Measurements from ENCODE around the gene DNAJB9. TPM values are rescaled to one million over a fixed set of nuclear protein-coding genes. Genes with fewer than 3 reads are reported as not detected.
A peak's percentile ranks its signal among the peaks of the same experiment; 100 is the strongest.

DNAJB9 gene
- total and polyA plus RNA-seq, 10 of the 15 experiments (the other 5 are each of a cell fraction or from before 2014, with no cell fraction given), result 4.5 to 20.9 (median 8.8) TPM

- H3K36me3 ChIP-seq (ENCODE audit: control insufficient read depth in 2 of 2, insufficient read depth in 2 of 2, low read length in 1 of 2), result no peaks in the 10 kb centered on the region
- ATAC-seq (peak; percentile 96), DNase-seq (ENCODE audit: low read depth, low spot score) (peak; percentile 98), FAIRE-seq (peak; percentile 99)
- no peaks in the 10 kb centered on the region for H4K20me1 ChIP-seq (ENCODE audit: control insufficient read depth, insufficient read depth)
- no peaks in the 10 kb centered on the region for H3K27me3 ChIP-seq (replicated peaks in 1 of 2; ENCODE audit: control insufficient read depth in 2 of 2, insufficient read depth in 2 of 2, low read length in 1 of 2)
- peaks cover 7% of the 10 kb centered on the region for H3K4me1 ChIP-seq (ENCODE audit: control insufficient read depth, insufficient read depth, low read length)
- WGBS (ENCODE audit: insufficient coverage, insufficient replicate concordance, low lambda C conversion rate, missing lambda C conversion rate), result under 1% methylated on average over 61 of the region's 64 CpGs
- RAD21 ChIA-PET (ENCODE audit: unreplicated experiment), result interaction anchor here (0.6 to 3.3 kb wide), 9 partner anchors 13 to 44 kb away, joined by 3 to 30 read pairs (median 8); partner anchors contain the start of genes DNAJB9 and THAP5
- no peaks in the 10 kb centered on the region for H3K9me3 ChIP-seq (replicated peaks; ENCODE audit: control insufficient read depth, insufficient read depth, low read length)
- H3K4me3 ChIP-seq, result peak within 1 kb of the TSS; percentile 85
- no TSS peak for BruUV-seq (replicated peaks)
- CTCF ChIA-PET, result interaction anchor here (1.1 to 4.4 kb wide), 10 partner anchors 8 to 380 kb away, joined by 3 to 27 read pairs (median 4); partner anchors contain the start of genes DNAJB9 and THAP5
- peak within 1 kb of the TSS; percentile 86 for H3K4me2 ChIP-seq (ENCODE audit: control insufficient read depth, insufficient read depth)
- H3K27ac ChIP-seq (ENCODE audit: control insufficient read depth, insufficient read depth), result peak within 1 kb of the TSS; percentile 93
- peaks cover 19% of the 10 kb centered on the region for H3K79me2 ChIP-seq (ENCODE audit: control insufficient read depth, insufficient read depth, low read length)
- intact Hi-C loops (cut with micrococcal nuclease; ENCODE audit: unreplicated experiment) (loop anchor here (1.0 kb wide), 1 partner anchor 43 kb away; the partner anchor contains the start of genes DNAJB9 and THAP5), in situ Hi-C loops (cut with MboI) (loop anchor here (5.0 kb wide), 1 partner anchor 41 kb away; the partner anchor contains the start of genes DNAJB9 and THAP5)
- SMC1A ChIA-PET (ENCODE audit: uncharacterized antibody, unreplicated experiment), result interaction anchor here (0.7 to 3.2 kb wide), 16 partner anchors 9 to 48 kb away, joined by 3 to 18 read pairs (median 5); partner anchors contain the start of genes DNAJB9 and THAP5
- H2AFZ ChIP-seq (ENCODE audit: control insufficient read depth, low read depth, low read length), result peak within 1 kb of the TSS; percentile 96
- peak within 1 kb of the TSS; percentile 90 for H3K9ac ChIP-seq (ENCODE audit: control insufficient read depth, insufficient read depth, low read length)
- POLR2A ChIA-PET, result interaction anchor here (0.5 to 3.4 kb wide), 13 partner anchors 9 to 63 kb away, joined by 3 to 45 read pairs (median 4); partner anchors contain the start of genes DNAJB9 and THAP5
- peak; percentile 86; the same call in 1 of the 2 replicates for TF ChIP-seq ZBTB40 (IDR thresholded peaks at IDR 0.05; ENCODE audit: borderline replicate concordance)
- TF ChIP-seq RUNX3 (IDR thresholded peaks at IDR 0.05; ENCODE audit: low read length), result no peak
- no peak for TF ChIP-seq CUX1 (IDR thresholded peaks at IDR 0.05; ENCODE audit: insufficient replicate concordance, low read depth, low read length)
- no peak for TF ChIP-seq NFXL1 (IDR thresholded peaks at IDR 0.05; ENCODE audit: borderline replicate concordance)
- TF ChIP-seq RELB (IDR thresholded peaks at IDR 0.05; ENCODE audit: low read depth), result peak; percentile 63; the same call in 1 of the 2 replicates
- TF ChIP-seq MAX (IDR thresholded peaks at IDR 0.05; ENCODE audit: low read depth, low read length), result peak; percentile 74; the same call in 1 of the 2 replicates
- 0 out of 2 replicates have a peak, but pooled peaks have one; percentile 73 for TF ChIP-seq STAT1 (conservative IDR thresholded peaks at IDR 0.05)
- peak; percentile 39; the same call in 1 of the 2 replicates for TF ChIP-seq SPI1 (IDR thresholded peaks at IDR 0.05; ENCODE audit: borderline replicate concordance, insufficient read depth, low read depth, low read length)
- TF ChIP-seq MEF2B (IDR thresholded peaks at IDR 0.05; ENCODE audit: partially characterized antibody, poor library complexity, severe bottlenecking), result peak; percentile 18
Observed at GRCh38 chr7:108525985-108526767, 43.5 kb upstream of the DNAJB9 start, which contains the start of gene PNPLA8. Gene PNPLA8 (minus strand): TSS chr7:108526135. CDS start chr7:108515491, 10,644 bp downstream.
